Thyroid gland (tissue), 4 donors: ENCODE results near the gene EFCAB8.

Experiments used
- CTCF ChIP-seq, 6 experiments: fragments of 200-600 bp in 3 of 6; fragments of 450-650 bp in 3 of 6; sonication (generic) in 3 of 6; IDR thresholded peaks; one replicate each; pipeline ENCODE4 v1.5.1; 2016 to 2019; ENCODE audit warnings: antibody characterized with exemption in 6 of 6, mild to moderate bottlenecking in 2 of 6, inconsistent platforms in 1 of 6, moderate library complexity in 1 of 6
- POLR2A ChIP-seq, 2 donors: fragments of 450-650 bp; IDR thresholded peaks; one replicate each; pipeline ENCODE4 v1.6.1; 2017; ENCODE audit warnings: antibody characterized with exemption in 2 of 2, mild to moderate bottlenecking in 2 of 2, moderate library complexity in 1 of 2

- TF ChIP-seq CTCF (IDR thresholded peaks at IDR 0.05) (no peak), POLR2A (IDR thresholded peaks at IDR 0.05) (no peak)
Observed at GRCh38 chr20:32929162-32929561, 70.4 kb downstream of the EFCAB8 start.
